GM12878 (cell line): ENCODE measurements around the gene RIPPLY1. TPM values are rescaled to one million over a fixed set of nuclear protein-coding genes. Genes with fewer than 3 reads are reported as not detected.

Source experiments
- ATAC-seq: fragments of 200-7000 bp; cut with Tn5 transposase; 3 replicates; pipeline ENCODE4 v1.9.1; 2020; ENCODE audit warnings: mild to moderate bottlenecking, moderate library complexity
- BruUV-seq: library from RNA; stranded (reverse); fragments of 400-500 nt; replicated peaks from 2 replicates; lab custom pipeline; 2021; lab: Mats Ljungman, UMichigan
- CTCF ChIA-PET: fragments of 300-600 bp; sonication (Branson Sonifier 250); formaldehyde crosslinking; extraction: SDS; loops from one replicate; lab custom pipeline; 2021; ENCODE audit warnings: inconsistent platforms; lab: Yijun Ruan, JAX
- POLR2A ChIA-PET: fragments of 350-600 bp; formaldehyde crosslinking; extraction: SDS; loops from one replicate; lab custom pipeline; 2021; ENCODE audit warnings: inconsistent platforms; lab: Charles Lee
- RAD21 ChIA-PET: fragments of 300-600 bp; sonication (Branson Sonifier 250); formaldehyde crosslinking; loops from one replicate; lab custom pipeline; 2023; ENCODE audit warnings: antibody characterized with exemption; ENCODE audit not compliant: unreplicated experiment; lab: Charles Lee
- SMC1A ChIA-PET: fragments of 300-600 bp; sonication (Branson Sonifier 250); formaldehyde crosslinking; loops from one replicate; lab custom pipeline; 2023; ENCODE audit not compliant: unreplicated experiment, uncharacterized antibody; lab: Charles Lee
- DNase-seq: peaks from one replicate; pipeline ENCODE4 v3.0.0-alpha.2; 2011; ENCODE audit warnings: low read depth, low spot score
- FAIRE-seq: peaks from 3 replicates; lab custom pipeline; 2011; peaks lifted over from hg19 to GRCh38; lab: Jason Lieb, UNC
- H2AFZ ChIP-seq: 2 replicates; pipeline ENCODE4 v1.6.0; 2011; ENCODE audit warnings: low read depth, low read length, control low read depth; ENCODE audit not compliant: control insufficient read depth
- H3K27ac ChIP-seq: 2 replicates; pipeline ENCODE4 v1.5.1; 2011; ENCODE audit warnings: control low read depth; ENCODE audit not compliant: control insufficient read depth, insufficient read depth
- H3K27me3 ChIP-seq, 2 experiments: replicated peaks in 1 of 2; 2 replicates each; pipeline versions ENCODE4 v1.6.0 to v1.6.1; 2011; ENCODE audit warnings: low read length in 1 of 2; ENCODE audit not compliant: control insufficient read depth in 2 of 2, insufficient read depth in 2 of 2
- H3K36me3 ChIP-seq, 2 experiments: 2 replicates each; pipeline ENCODE4 v1.5.1; 2011; ENCODE audit warnings: low read length in 1 of 2; ENCODE audit not compliant: control insufficient read depth in 2 of 2, insufficient read depth in 2 of 2
- H3K4me1 ChIP-seq: 2 replicates; pipeline ENCODE4 v1.6.1; 2011; ENCODE audit warnings: mild to moderate bottlenecking, low read length, moderate library complexity, mixed read lengths; ENCODE audit not compliant: control insufficient read depth, insufficient read depth
- H3K4me2 ChIP-seq: 2 replicates; pipeline ENCODE4 v1.6.0; 2011; ENCODE audit warnings: control low read depth; ENCODE audit not compliant: control insufficient read depth, insufficient read depth
- H3K4me3 ChIP-seq: fragments of 200-600 bp; sonication (generic); 2 replicates; pipeline ENCODE4 v1.5.1; 2016
- H3K79me2 ChIP-seq: 2 replicates; pipeline ENCODE4 v1.6.0; 2011; ENCODE audit warnings: low read length; ENCODE audit not compliant: control insufficient read depth, insufficient read depth
- H3K9ac ChIP-seq: 2 replicates; pipeline ENCODE4 v1.8.0; 2011; ENCODE audit warnings: low read length, control low read depth, mixed read lengths; ENCODE audit not compliant: control insufficient read depth, insufficient read depth
- H3K9me3 ChIP-seq: replicated peaks from 3 replicates; pipeline ENCODE4 v1.5.1; 2011; ENCODE audit warnings: mild to moderate bottlenecking, low read length; ENCODE audit not compliant: control insufficient read depth, insufficient read depth
- H4K20me1 ChIP-seq: 2 replicates; pipeline ENCODE4 v1.6.0; 2011; ENCODE audit not compliant: control insufficient read depth, insufficient read depth
- ATF3 ChIP-seq: IDR thresholded peaks from 2 replicates; pipeline ENCODE4 v1.6.1; 2011; ENCODE audit warnings: low read depth, mild to moderate bottlenecking, low read length, moderate library complexity, borderline replicate concordance; ENCODE audit errors: extremely low read depth
- BCL3 ChIP-seq: IDR thresholded peaks from 2 replicates; pipeline ENCODE4 v1.6.1; 2011; ENCODE audit warnings: borderline replicate concordance, low read depth, mild to moderate bottlenecking, moderate library complexity, low read length; ENCODE audit not compliant: insufficient read depth, poor library complexity, severe bottlenecking
- CBFB ChIP-seq: IDR thresholded peaks from 2 replicates; pipeline ENCODE4 v1.6.1; 2016; ENCODE audit warnings: antibody characterized with exemption, low read depth
- CHD1 ChIP-seq: IDR thresholded peaks from 2 replicates; pipeline ENCODE4 v1.6.1; 2012; ENCODE audit warnings: low read depth, low read length, improper control_type of control experiment
- EGR1 ChIP-seq, 2 experiments: IDR thresholded peaks; 1 replicate in 1 of 2; 2 replicates in 1 of 2; pipeline ENCODE4 v1.6.1; 2011 to 2012; ENCODE audit warnings: low read depth in 2 of 2, low read length in 2 of 2, borderline replicate concordance in 1 of 2, mild to moderate bottlenecking in 1 of 2, moderate library complexity in 1 of 2
- ELK1 ChIP-seq: IDR thresholded peaks from 2 replicates; pipeline ENCODE4 v1.6.1; 2012; ENCODE audit warnings: low read depth, low read length, improper control_type of control experiment
- ESRRA ChIP-seq: IDR thresholded peaks from 2 replicates; pipeline ENCODE4 v1.6.1; 2012; ENCODE audit warnings: mild to moderate bottlenecking, low read length, improper control_type of control experiment
- FOS ChIP-seq: IDR thresholded peaks from 3 replicates; pipeline ENCODE4 v1.6.1; 2011; ENCODE audit warnings: borderline replicate concordance; ENCODE audit not compliant: insufficient read length; ENCODE audit errors: extremely low read depth
- HDGF ChIP-seq: fragments of 450-650 bp; IDR thresholded peaks from 2 replicates; pipeline ENCODE4 v1.6.1; 2016; ENCODE audit warnings: antibody characterized with exemption
- MXI1 ChIP-seq: fragments of 150-350 bp; IDR thresholded peaks from 2 replicates; pipeline ENCODE4 v1.6.1; 2011; ENCODE audit warnings: low read depth, mild to moderate bottlenecking, inconsistent platforms, low read length, improper control_type of control experiment
- NFYA ChIP-seq: IDR thresholded peaks from 2 replicates; pipeline ENCODE4 v1.6.1; 2011; ENCODE audit warnings: low read depth, mild to moderate bottlenecking, low read length, improper control_type of control experiment, borderline replicate concordance
- NR2F1 ChIP-seq: fragments of 450-650 bp; conservative IDR thresholded peaks from 2 replicates; pipeline ENCODE4 v1.6.1; 2017; ENCODE audit warnings: mild to moderate bottlenecking
- POLR2A ChIP-seq: IDR thresholded peaks from 2 replicates; pipeline ENCODE4 v1.6.1; 2011; ENCODE audit warnings: low read depth, mild to moderate bottlenecking, low read length
- RELA ChIP-seq: fragments of 450-650 bp; IDR thresholded peaks from 2 replicates; pipeline ENCODE4 v1.8.0; 2014; ENCODE audit warnings: borderline replicate concordance; ENCODE audit not compliant: partially characterized antibody
- SP1 ChIP-seq: IDR thresholded peaks from one replicate; pipeline ENCODE4 v1.6.1; 2011; ENCODE audit warnings: low read depth, low read length
- WRNIP1 ChIP-seq: IDR thresholded peaks from 2 replicates; pipeline ENCODE4 v1.6.1; 2011; ENCODE audit warnings: low read depth, low read length, improper control_type of control experiment, borderline replicate concordance
- ZNF217 ChIP-seq: fragments of 450-650 bp; IDR thresholded peaks from 2 replicates; pipeline ENCODE4 v1.6.1; 2017; ENCODE audit warnings: antibody characterized with exemption, mild to moderate bottlenecking
- ZNF384 ChIP-seq: IDR thresholded peaks from 2 replicates; pipeline ENCODE4 v1.6.1; 2012; ENCODE audit warnings: low read depth, mild to moderate bottlenecking, low read length, improper control_type of control experiment, borderline replicate concordance
- WGBS: methylation state at CpG from one replicate; pipeline ENCODE4 v1.1.6; 2016; ENCODE audit warnings: low lambda C conversion rate; ENCODE audit not compliant: insufficient replicate concordance, insufficient coverage; ENCODE audit errors: missing lambda C conversion rate; 5-methylcytosine and 5-hydroxymethylcytosine counted together
- in situ Hi-C: fragments of 300-500 bp; cut with MboI; formaldehyde crosslinking; loops from 9 replicates; pipeline ENCODE4 v1.14.3; 2018; ENCODE audit warnings: mixed read lengths
- intact Hi-C: fragments of 100-400 bp; cut with micrococcal nuclease; formaldehyde crosslinking; loops from one replicate; pipeline ENCODE4 v1.14.2; 2022; ENCODE audit not compliant: unreplicated experiment
- polyA plus RNA-seq, 11 experiments: library from polyadenylated mRNA; depleted of rRNA in 4 of 11; unstranded in 6 of 11; stranded (reverse) in 5 of 11; fragments of >200 nt; fragmentation: Nextera tagmentation in 4 of 11; fragmentation: Illumina TruSeq in 1 of 11; extraction: Ambion mirVana in 4 of 11; extraction: Trizol in 1 of 11; gene quantifications; 1 replicate in 1 of 11; 2 replicates in 10 of 11; pipeline versions ENCODE4 v1.2.1 to v1.2.3, GENCODE V29; 2011 to 2016; ENCODE audit warnings: inconsistent platforms in 2 of 11, missing spikeins in 2 of 11, low read depth in 1 of 11
- total RNA-seq, 4 experiments: library from RNA; depleted of rRNA in 3 of 4; stranded (reverse); fragments of >200 nt in 3 of 4; fragmentation: Illumina TruSeq in 1 of 4; extraction: Trizol in 1 of 4; gene quantifications; 2 replicates each; pipeline versions ENCODE4 v1.2.1 to v1.2.3, GENCODE V29; 2013 to 2021

Gene RIPPLY1
- total and polyA plus RNA-seq, 10 of the 15 experiments (the other 5 are each of a cell fraction or from before 2014, with no cell fraction given), result not detected

- H3K36me3 ChIP-seq, result no peaks in the 10 kb centered on the region
- ATAC-seq (no peak), DNase-seq (no peak), FAIRE-seq (no peak)
- TF ChIP-seq RELA (no peak), ATF3 (no peak), ZNF384 (no peak), HDGF (no peak), CHD1 (no peak), POLR2A (no peak), ELK1 (no peak), BCL3 (no peak), ESRRA (no peak), NR2F1 (no peak), WRNIP1 (no peak), FOS (no peak), SP1 (no peak), ZNF217 (no peak), EGR1 (IDR thresholded peaks at IDR 0.05; ENCODE audit: borderline replicate concordance in 1 of 2, low read depth in 2 of 2, low read length in 2 of 2) (no peak), MXI1 (no peak), CBFB (no peak), NFYA (no peak)
- WGBS, result 23% methylated on average over 3 of the region's 3 CpGs
- H4K20me1 ChIP-seq, result no peaks in the 10 kb centered on the region
- ChIA-PET RAD21 (no interaction called here), SMC1A (no interaction called here), POLR2A (no interaction called here), CTCF (interaction anchor here (0.6 to 1.5 kb wide), 3 partner anchors 12 to 826 kb away, joined by 3 read pairs; no protein-coding TSS in a partner anchor)
- no peaks in the 10 kb centered on the region for H3K4me1 ChIP-seq
- H3K79me2 ChIP-seq, result no peaks in the 10 kb centered on the region
- no peak overlapping the region for H3K4me2 ChIP-seq
- in situ Hi-C loops (no loop called here), intact Hi-C loops (no loop called here)
- no peak overlapping the region for H2AFZ ChIP-seq
- H3K9me3 ChIP-seq, result no peaks in the 10 kb centered on the region
- H3K27ac ChIP-seq, result no peak overlapping the region
- H3K9ac ChIP-seq, result no peak overlapping the region
- H3K4me3 ChIP-seq, result no peak overlapping the region
- BruUV-seq, result no TSS peak
- no peaks in the 10 kb centered on the region for H3K27me3 ChIP-seq
Observed at GRCh38 chrX:106901341-106901740, 1.8 kb downstream of the RIPPLY1 start.
